Uterus (tissue), 4 donors: Measurements from ENCODE around the gene PUDP. TPM values are rescaled to one million over a fixed set of nuclear protein-coding genes. Genes with fewer than 3 reads are reported as not detected.

Experiments
- DNase-seq, 2 donors: peaks; one replicate each; pipeline ENCODE4 v3.0.0-alpha.2; 2019 to 2020
- H3K27ac ChIP-seq, 2 donors: fragments of 200-600 bp; sonication (generic); 1 replicate in 1 of 2; 2 replicates in 1 of 2; pipeline ENCODE4 v1.5.1; 2016 to 2018
- H3K27me3 ChIP-seq, 2 donors: fragments of 200-600 bp; sonication (generic); one replicate each; pipeline ENCODE4 v1.5.1; 2018 to 2019; ENCODE audit warnings: control low read depth in 1 of 2
- H3K36me3 ChIP-seq, 2 donors: fragments of 200-600 bp; sonication (generic); one replicate each; pipeline ENCODE4 v1.5.1; 2019; ENCODE audit warnings: control low read depth in 1 of 2
- H3K4me1 ChIP-seq, 2 donors: fragments of 200-600 bp; sonication (generic); one replicate each; pipeline ENCODE4 v1.5.1; 2018 to 2019; ENCODE audit warnings: control low read depth in 1 of 2
- H3K4me3 ChIP-seq, 2 donors: fragments of 200-600 bp; sonication (generic); 1 replicate in 1 of 2; 2 replicates in 1 of 2; pipeline ENCODE4 v1.5.1; 2018 to 2019; ENCODE audit warnings: mild to moderate bottlenecking in 1 of 2
- H3K9me3 ChIP-seq, 2 donors: fragments of 200-600 bp; sonication (generic); one replicate each; pipeline ENCODE4 v1.5.1; 2019; ENCODE audit warnings: control low read depth in 1 of 2
- CTCF ChIP-seq, 4 experiments: fragments of 200-600 bp in 2 of 4; fragments of 450-650 bp in 2 of 4; sonication (generic) in 2 of 4; IDR thresholded peaks; one replicate each; pipeline ENCODE4 v1.5.1; 2016 to 2019; ENCODE audit warnings: antibody characterized with exemption in 4 of 4, mild to moderate bottlenecking in 2 of 4, moderate library complexity in 1 of 4
- POLR2A ChIP-seq, 2 donors: fragments of 450-650 bp; IDR thresholded peaks; one replicate each; pipeline ENCODE4 v1.6.1; 2016; ENCODE audit warnings: antibody characterized with exemption in 2 of 2, mild to moderate bottlenecking in 1 of 2, moderate library complexity in 1 of 2
- intact Hi-C: fragments of 100-400 bp; cut with DNase I; formaldehyde crosslinking; loops from one replicate; pipeline ENCODE4 v1.15.1; 2023; ENCODE audit warnings: low total_unique reads
- total RNA-seq, 4 donors: library from RNA; depleted of rRNA in 3 of 4; stranded (reverse); fragments of >200 nt in 3 of 4; gene quantifications; one replicate each; pipeline versions ENCODE4 v1.1.0 to v1.2.4, GENCODE V29; 2014 to 2023
- donor health status: DM: yes; HTN: yes; CAD: no.

PUDP gene
- total RNA-seq, 4 donors from 2014 or later, result 11.4 to 32.3 (median 14.5) TPM

GRCh38 chrX:7062903-7063302, 85.0 kb downstream of the PUDP start:
- Histone ChIP-seq H3K27me3 (no peaks in the 10 kb centered on the region), H3K9me3 (no peaks in the 10 kb centered on the region), H3K4me1 (no peaks in the 10 kb centered on the region), H3K36me3 (no peaks in the 10 kb centered on the region), H3K4me3 (no peak overlapping the region), H3K27ac (no peak overlapping the region)
- TF ChIP-seq POLR2A (IDR thresholded peaks at IDR 0.05) (no peak), CTCF (IDR thresholded peaks at IDR 0.05) (no peak)
- intact Hi-C loops, result no loop called here
- no peak for DNase-seq

- no peak for DNase-seq
- H3K4me1 ChIP-seq, result no peaks in the 10 kb centered on the region
- H3K4me3 ChIP-seq, result no peak overlapping the region
- H3K27ac ChIP-seq, result no peak overlapping the region
- no peaks in the 10 kb centered on the region for H3K9me3 ChIP-seq
- intact Hi-C loops, result no loop called here
- no peaks in the 10 kb centered on the region for H3K27me3 ChIP-seq
- TF ChIP-seq POLR2A (IDR thresholded peaks at IDR 0.05), result no peak
- no peak for TF ChIP-seq CTCF (IDR thresholded peaks at IDR 0.05)
- no peaks in the 10 kb centered on the region for H3K36me3 ChIP-seq
Measured at GRCh38 chrX:7062276-7062675, 85.7 kb downstream of the PUDP start.

GRCh38 chrX:7061429-7061828, 86.5 kb downstream of the PUDP start:
- H3K9me3 ChIP-seq, result no peaks in the 10 kb centered on the region
- no peaks in the 10 kb centered on the region for H3K27me3 ChIP-seq
- DNase-seq, result no peak
- no peak overlapping the region for H3K27ac ChIP-seq
- no peaks in the 10 kb centered on the region for H3K36me3 ChIP-seq
- H3K4me3 ChIP-seq, result no peak overlapping the region
- TF ChIP-seq CTCF (IDR thresholded peaks at IDR 0.05) (no peak), POLR2A (IDR thresholded peaks at IDR 0.05) (no peak)
- intact Hi-C loops, result no loop called here
- H3K4me1 ChIP-seq, result no peaks in the 10 kb centered on the region

- no peak for DNase-seq
- Histone ChIP-seq H3K4me3 (no peak overlapping the region), H3K4me1 (no peaks in the 10 kb centered on the region), H3K27ac (no peak overlapping the region), H3K9me3 (no peaks in the 10 kb centered on the region), H3K27me3 (no peaks in the 10 kb centered on the region), H3K36me3 (no peaks in the 10 kb centered on the region)
- no peak for TF ChIP-seq POLR2A (IDR thresholded peaks at IDR 0.05)
- no peak for TF ChIP-seq CTCF (IDR thresholded peaks at IDR 0.05)
- intact Hi-C loops, result no loop called here
Measured at GRCh38 chrX:7060444-7060843, 87.5 kb downstream of the PUDP start.

GRCh38 chrX:7059859-7060258, 88.1 kb downstream of the PUDP start:
- DNase-seq, result no peak
- no peak for TF ChIP-seq POLR2A (IDR thresholded peaks at IDR 0.05)
- TF ChIP-seq CTCF (IDR thresholded peaks at IDR 0.05), result no peak
- Histone ChIP-seq H3K36me3 (no peaks in the 10 kb centered on the region), H3K27ac (no peak overlapping the region), H3K9me3 (no peaks in the 10 kb centered on the region), H3K4me1 (no peaks in the 10 kb centered on the region), H3K4me3 (no peak overlapping the region), H3K27me3 (no peaks in the 10 kb centered on the region)
- intact Hi-C loops, result no loop called here
